HG03159 (cell line): Measurements from ENCODE around the gene CPLX3.

Experiments used
- ATAC-seq: cut with Tn5 transposase; IDR thresholded peaks from one replicate; pipeline ENCODE4 v1.9.1; 2021; ENCODE audit warnings: mild to moderate bottlenecking, moderate library complexity; ENCODE audit not compliant: unreplicated experiment

CPLX3 gene

GRCh38 chr15:74802290-74802689 lies 24.1 kb upstream of the CPLX3 start:
- ATAC-seq = no peak

- no peak for ATAC-seq
Observed at GRCh38 chr15:74802862-74803447, 23.5 kb upstream of the CPLX3 start.

GRCh38 chr15:74804935-74805334 lies 21.5 kb upstream of the CPLX3 start:
- no peak for ATAC-seq

DNA sequence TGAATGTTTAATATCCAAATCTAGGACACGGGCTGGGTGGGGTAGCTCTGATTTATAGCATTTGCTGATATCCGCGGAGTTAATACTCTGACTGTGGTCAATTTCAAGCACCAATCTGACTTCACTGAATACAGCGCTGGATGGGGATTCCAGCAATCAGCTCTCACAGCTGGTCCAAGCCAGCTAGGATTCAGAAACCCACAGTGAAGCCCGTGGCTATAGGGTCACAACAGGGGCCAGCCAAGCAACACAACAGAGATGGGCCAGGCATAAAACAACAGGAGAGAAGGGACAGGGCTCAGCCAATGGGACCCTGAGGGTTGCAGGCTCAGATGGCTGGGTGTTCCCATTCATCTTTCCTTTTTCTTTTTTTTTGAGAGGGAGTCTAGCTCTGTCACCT lies 19.1 kb upstream of the CPLX3 start:
- no peak for ATAC-seq

DNA sequence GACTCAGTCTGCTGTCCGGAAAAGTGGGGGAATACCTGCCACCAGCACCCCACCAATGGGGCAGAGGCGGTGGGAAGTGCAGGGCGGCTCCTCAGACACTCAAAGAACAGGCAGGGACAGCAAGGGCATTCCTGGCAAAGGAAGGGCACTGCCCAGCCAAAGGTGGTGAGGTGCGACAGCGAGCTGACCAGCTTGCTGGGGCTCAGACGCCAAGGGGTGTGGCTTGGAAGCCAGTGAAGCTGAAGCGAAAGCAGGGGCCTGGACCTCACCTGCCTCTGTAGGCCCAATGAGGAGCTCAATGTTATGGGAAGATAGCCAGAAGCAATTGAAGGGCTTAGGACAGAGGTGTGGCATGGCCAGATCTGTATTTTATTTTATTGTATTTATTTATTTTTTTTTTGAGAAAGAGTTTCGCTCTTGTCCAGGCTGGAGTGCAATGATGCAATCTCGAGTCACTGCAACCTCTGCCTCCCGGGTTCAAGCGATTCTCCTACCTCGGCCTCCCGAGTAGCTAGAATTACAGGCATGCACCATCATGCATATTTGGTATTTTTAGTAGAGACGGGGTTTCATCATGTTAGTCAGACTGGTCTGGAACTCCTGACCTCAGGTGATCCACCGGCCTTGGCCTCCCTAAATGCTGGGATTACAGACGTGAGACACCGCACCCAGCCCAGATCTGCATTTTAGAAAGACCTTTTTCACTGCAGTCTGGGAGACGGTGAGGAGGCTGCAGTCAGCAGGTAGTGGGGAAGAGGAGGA lies 18.2 kb upstream of the CPLX3 start:
- no peak for ATAC-seq

- no peak for ATAC-seq
Observed at GRCh38 chr15:74808840-74809229, 17.6 kb upstream of the CPLX3 start.

- ATAC-seq = no peak
Observed at GRCh38 chr15:74809242-74809641, 17.2 kb upstream of the CPLX3 start.

DNA sequence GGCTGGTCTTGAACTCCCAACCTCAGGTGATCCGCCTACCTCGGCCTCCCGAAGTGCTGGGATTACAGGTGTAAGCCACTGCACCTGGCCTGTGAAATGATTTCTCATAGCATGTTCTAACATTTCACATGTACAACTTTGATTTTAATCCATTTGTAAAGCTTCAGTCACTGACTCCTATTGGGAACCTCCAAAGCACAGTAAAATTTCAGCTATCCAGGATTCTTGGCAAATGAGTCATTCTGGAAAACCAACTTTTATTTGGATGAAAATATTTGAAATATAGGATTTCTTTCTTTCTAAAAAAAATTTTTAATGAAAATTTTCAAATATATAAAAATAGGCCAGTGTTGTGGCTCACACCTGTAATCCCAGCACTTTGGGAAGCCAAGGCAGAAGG lies 16.5 kb upstream of the CPLX3 start:
- ATAC-seq = no peak

DNA sequence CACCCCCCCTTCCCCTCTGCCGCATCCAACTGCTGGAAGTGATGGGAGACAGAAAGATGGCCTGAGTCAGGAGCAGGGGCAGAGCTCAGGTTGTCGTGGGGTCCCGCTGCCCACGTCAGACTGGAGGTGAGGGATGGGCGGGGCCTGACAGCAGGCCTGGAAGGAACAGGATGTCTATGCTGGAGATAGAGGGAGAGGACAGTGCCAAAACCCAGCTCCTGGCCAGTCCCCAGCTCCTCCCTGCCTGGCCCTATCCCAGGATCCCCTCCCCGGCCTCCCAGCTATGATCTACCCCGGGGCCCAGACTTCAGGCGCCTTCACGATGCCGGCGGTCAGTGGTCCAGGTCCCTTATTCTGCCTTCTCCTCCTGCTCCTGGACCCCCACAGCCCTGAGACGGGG lies 13.9 kb upstream of the CPLX3 start, which contains the start of gene LMAN1L:
Gene LMAN1L, plus strand, starts transcription at position 303 of the 400 bp plus-strand sequence. Its CDS starts 20 bp downstream, at position 323.
- ATAC-seq = no peak

DNA sequence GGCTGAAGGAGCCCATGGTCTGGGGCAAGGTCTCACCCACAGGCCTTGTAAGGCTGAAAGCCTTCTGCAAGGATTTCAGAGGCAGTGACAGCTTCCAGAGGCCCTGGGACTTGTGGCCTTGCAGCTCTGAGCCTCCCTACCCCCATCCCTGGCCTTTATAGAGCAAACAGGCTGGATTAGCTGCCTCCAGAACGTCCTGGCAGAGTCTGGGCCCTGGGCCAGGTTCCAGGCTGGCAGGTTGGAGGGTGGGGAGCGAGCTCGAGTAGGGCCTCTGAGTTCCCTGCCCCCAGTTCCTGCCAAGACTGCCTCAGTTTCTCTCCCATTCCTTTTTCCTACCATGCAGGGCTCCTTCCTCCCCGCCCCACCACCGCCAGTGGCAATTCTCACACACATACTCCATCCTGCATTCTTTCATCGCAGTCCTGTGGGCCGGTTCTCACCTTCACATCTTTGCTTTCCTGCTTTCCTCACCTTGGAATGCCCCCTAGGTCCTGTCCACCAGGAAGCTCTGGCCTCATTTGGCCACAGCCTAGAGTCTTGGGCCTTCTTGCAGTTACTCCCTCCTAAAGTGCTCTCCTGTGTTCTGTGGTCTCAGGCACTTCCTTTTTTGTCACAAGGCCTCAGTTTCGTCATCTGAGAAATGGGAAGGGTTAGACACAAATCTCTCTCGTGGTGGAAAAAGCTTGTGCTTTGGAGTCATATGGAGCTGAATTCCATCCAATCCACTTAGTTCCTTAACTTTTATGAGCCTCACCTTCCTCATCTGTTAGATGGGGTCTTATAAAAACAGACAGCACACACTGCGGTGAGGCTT lies 11.1 kb upstream of the CPLX3 start:
- ATAC-seq = no peak

DNA sequence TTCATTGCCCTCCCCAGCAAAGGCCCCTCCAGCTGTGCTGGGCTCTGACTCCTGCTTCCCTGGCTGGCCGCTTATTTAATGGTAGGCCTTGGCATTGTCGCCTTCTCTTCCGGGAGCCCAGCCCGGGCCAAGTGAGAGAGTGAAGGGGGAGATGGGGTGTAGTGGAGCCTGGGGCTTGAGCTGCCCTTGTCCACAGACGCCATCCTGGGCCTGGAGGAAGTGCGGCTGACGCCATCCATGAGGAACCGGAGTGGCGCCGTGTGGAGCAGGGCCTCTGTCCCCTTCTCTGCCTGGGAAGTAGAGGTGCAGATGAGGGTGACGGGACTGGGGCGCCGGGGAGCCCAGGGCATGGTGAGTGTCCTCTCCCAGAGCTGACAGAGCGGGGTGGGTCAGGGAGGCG lies 10.5 kb upstream of the CPLX3 start:
- ATAC-seq = no peak

- ATAC-seq = no peak
Observed at GRCh38 chr15:74816624-74817369, 9.6 kb upstream of the CPLX3 start.

DNA sequence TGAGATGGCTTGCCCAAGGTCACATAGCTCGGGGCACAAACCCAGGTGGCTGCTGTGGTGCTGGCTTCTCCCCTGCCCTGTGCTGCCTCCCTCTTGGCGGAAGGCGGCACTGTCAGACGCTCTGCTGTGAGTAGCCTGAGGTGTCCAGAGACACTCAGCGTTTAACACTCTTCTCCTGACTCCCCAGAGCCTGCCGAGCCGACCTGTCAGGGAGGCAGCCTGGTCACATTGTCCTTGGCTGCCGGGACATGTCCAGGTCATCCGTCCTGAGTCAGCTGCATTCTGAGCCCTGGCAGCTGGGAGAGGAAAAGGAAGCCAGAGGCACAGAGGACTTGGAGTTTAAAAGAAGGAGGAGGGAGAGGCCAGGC lies 9.1 kb upstream of the CPLX3 start:
- ATAC-seq = no peak

- no peak for ATAC-seq
Observed at GRCh38 chr15:74820056-74820455, 6.4 kb upstream of the CPLX3 start.

- ATAC-seq = peak; percentile 69
Observed at GRCh38 chr15:74821091-74821789, 5.2 kb upstream of the CPLX3 start.

DNA sequence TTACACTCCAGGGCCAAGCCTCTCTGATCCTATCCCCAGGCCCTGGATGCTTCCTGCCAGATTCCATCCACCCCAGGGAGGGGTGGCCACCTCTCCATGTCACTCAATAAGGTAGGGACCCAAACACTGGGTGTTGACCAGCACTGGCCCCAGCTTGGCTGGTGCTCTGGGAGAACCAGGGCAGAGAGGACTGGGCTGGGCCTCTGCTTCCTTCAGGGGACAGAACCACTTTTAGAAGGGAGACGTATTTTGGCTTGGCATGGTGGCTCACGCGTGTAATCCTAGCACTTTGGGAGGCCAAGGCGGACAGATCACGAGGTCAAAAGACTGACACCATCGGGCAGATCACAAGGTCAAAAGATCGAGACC lies 4.7 kb upstream of the CPLX3 start:
- no peak for ATAC-seq

GRCh38 chr15:74822233-74822632 lies 4.2 kb upstream of the CPLX3 start:
- no peak for ATAC-seq

GRCh38 chr15:74823324-74823723 lies 3.1 kb upstream of the CPLX3 start:
- ATAC-seq = no peak

GRCh38 chr15:74824976-74825375 lies 1.5 kb upstream of the CPLX3 start:
- no peak for ATAC-seq

GRCh38 chr15:74825866-74826265 lies 561 bp upstream of the CPLX3 start:
- ATAC-seq = no peak

GRCh38 chr15:74826921-74827320 lies 494 bp downstream of the CPLX3 start:
- ATAC-seq = no peak
